HG02870 (cell line): ENCODE results near the gene LRRC34.

Experiments used
- ATAC-seq: cut with Tn5 transposase; IDR thresholded peaks from one replicate; pipeline ENCODE4 v1.9.1; 2021; ENCODE audit warnings: mild to moderate bottlenecking, moderate library complexity; ENCODE audit not compliant: unreplicated experiment

The LRRC34 gene

GRCh38 chr3:169812332-169813235 is at the start of gene LRRC34, which contains the start of gene LRRIQ4:
Gene LRRC34, minus strand, starts transcription at chr3:169812904. Its CDS starts 356 bp downstream, at chr3:169812548.
Gene LRRIQ4, plus strand, starts transcription at chr3:169812870. Its CDS starts 9,052 bp downstream, at chr3:169821922.
- peak; percentile 58 for ATAC-seq

- no peak for ATAC-seq
Observed at GRCh38 chr3:169861871-169862270, 49.2 kb upstream of the LRRC34 start.

GRCh38 chr3:169857811-169858210 is 45.1 kb upstream of the LRRC34 start:
- ATAC-seq: no peak

- ATAC-seq: no peak
Observed at GRCh38 chr3:169855514-169855913, 42.8 kb upstream of the LRRC34 start.

GRCh38 chr3:169850618-169851017 is 37.9 kb upstream of the LRRC34 start:
- no peak for ATAC-seq

GRCh38 chr3:169848741-169849140 is 36.0 kb upstream of the LRRC34 start:
- ATAC-seq: no peak

GRCh38 chr3:169847896-169848295 is 35.2 kb upstream of the LRRC34 start:
- no peak for ATAC-seq

GRCh38 chr3:169846458-169847193 is 33.9 kb upstream of the LRRC34 start:
- peak; percentile 100 for ATAC-seq

- ATAC-seq: no peak
Observed at GRCh38 chr3:169842960-169843359, 30.3 kb upstream of the LRRC34 start.

GRCh38 chr3:169841171-169841570 is 28.5 kb upstream of the LRRC34 start:
- ATAC-seq: peak; percentile 74

GRCh38 chr3:169838511-169839030 is 25.9 kb upstream of the LRRC34 start:
- ATAC-seq: no peak

GRCh38 chr3:169836942-169837275 is 24.2 kb upstream of the LRRC34 start:
- ATAC-seq: no peak

- ATAC-seq: peak; percentile 91
Observed at GRCh38 chr3:169836078-169836941, 23.6 kb upstream of the LRRC34 start.

- ATAC-seq: peak; percentile 3
Observed at GRCh38 chr3:169835533-169835932, 22.8 kb upstream of the LRRC34 start.

- no peak for ATAC-seq
Observed at GRCh38 chr3:169827712-169828111, 15.0 kb upstream of the LRRC34 start.

GRCh38 chr3:169825316-169825715 is 12.6 kb upstream of the LRRC34 start:
- no peak for ATAC-seq

GRCh38 chr3:169822983-169823382 is 10.3 kb upstream of the LRRC34 start:
- ATAC-seq: no peak

- ATAC-seq: no peak
Observed at GRCh38 chr3:169822540-169822939, 9.8 kb upstream of the LRRC34 start.

- no peak for ATAC-seq
Observed at GRCh38 chr3:169822091-169822490, 9.4 kb upstream of the LRRC34 start.

GRCh38 chr3:169818316-169818715 is 5.6 kb upstream of the LRRC34 start:
- ATAC-seq: no peak
